Endothelial cell of umbilical vein (primary cell): Measurements from ENCODE around the gene POLR1B. TPM values are rescaled to one million over a fixed set of nuclear protein-coding genes. Genes with fewer than 3 reads are reported as not detected.
A peak's percentile ranks its signal among the peaks of the same experiment; 100 is the strongest.

Experiments used
- BruUV-seq: library from RNA; stranded (reverse); fragments of 400-500 nt; replicated peaks from 2 replicates; lab custom pipeline; 2021; lab: Mats Ljungman, UMichigan
- CTCF ChIA-PET: fragments of 300-600, 350-600 bp; sonication (Branson Sonifier 250); formaldehyde crosslinking; loops from one replicate; lab custom pipeline; 2021; ENCODE audit warnings: antibody characterized with exemption, inconsistent platforms; lab: Charles Lee
- POLR2A ChIA-PET: fragments of 300-600, 350-600 bp; sonication (Branson Sonifier 250); formaldehyde crosslinking; loops from one replicate; lab custom pipeline; 2021; ENCODE audit warnings: antibody characterized with exemption, inconsistent platforms; lab: Charles Lee
- DNase-seq: peaks from one replicate; pipeline ENCODE4 v3.0.0-alpha.2; 2011; ENCODE audit warnings: low read depth, low spot score
- FAIRE-seq: peaks from 2 replicates; lab custom pipeline; 2011; peaks lifted over from hg19 to GRCh38; lab: Jason Lieb, UNC
- H2AFZ ChIP-seq: 2 replicates; pipeline ENCODE4 v1.6.0; 2012; ENCODE audit warnings: low read depth, low read length, control low read depth, inconsistent platforms
- H3K27ac ChIP-seq: 2 replicates; pipeline ENCODE4 v1.5.1; 2011; ENCODE audit warnings: low read depth, mild to moderate bottlenecking, control low read depth, low read length, moderate library complexity; ENCODE audit not compliant: insufficient read depth
- H3K27me3 ChIP-seq, 2 experiments: 2 replicates each; pipeline versions ENCODE4 v1.6.0 to v1.6.1; 2011; ENCODE audit warnings: low read length in 2 of 2, mixed read lengths in 1 of 2; ENCODE audit not compliant: control insufficient read depth in 2 of 2, insufficient read depth in 2 of 2
- H3K36me3 ChIP-seq, 2 experiments: 2 replicates in 1 of 2; 3 replicates in 1 of 2; pipeline ENCODE4 v1.5.1; 2011; ENCODE audit warnings: low read length in 2 of 2, mild to moderate bottlenecking in 1 of 2, moderate library complexity in 1 of 2; ENCODE audit not compliant: control insufficient read depth in 2 of 2, insufficient read depth in 2 of 2; ENCODE audit errors: extremely low read depth in 1 of 2
- H3K4me1 ChIP-seq: 3 replicates; pipeline ENCODE4 v1.5.1; 2011; ENCODE audit warnings: mild to moderate bottlenecking, low read length; ENCODE audit not compliant: control insufficient read depth, insufficient read depth; ENCODE audit errors: extremely low read depth
- H3K4me2 ChIP-seq: 2 replicates; pipeline ENCODE4 v1.6.1; 2011; ENCODE audit warnings: low read length, control low read depth, mixed read lengths; ENCODE audit not compliant: insufficient read depth
- H3K4me3 ChIP-seq, 3 experiments: fragments of 200-600 bp in 1 of 3; sonication (generic), shearing (Covaris generic) in 1 of 3; replicated peaks in 1 of 3; 2 replicates each; pipeline ENCODE4 v1.5.1; 2011 to 2016; ENCODE audit warnings: control low read depth in 3 of 3, low read length in 3 of 3, mild to moderate bottlenecking in 2 of 3, inconsistent platforms in 1 of 3, low read depth in 1 of 3, moderate library complexity in 1 of 3; ENCODE audit not compliant: insufficient read depth in 1 of 3
- H3K79me2 ChIP-seq: 2 replicates; pipeline ENCODE4 v1.6.0; 2012; ENCODE audit warnings: low read length, inconsistent platforms; ENCODE audit not compliant: control insufficient read depth, insufficient read depth
- H3K9ac ChIP-seq: replicated peaks from 2 replicates; pipeline ENCODE3; 2011; ENCODE audit warnings: low read length, control low read depth; ENCODE audit not compliant: insufficient read depth; ENCODE audit errors: extremely low read depth
- H3K9me1 ChIP-seq: replicated peaks from 3 replicates; pipeline ENCODE4 v1.6.0; 2011; ENCODE audit warnings: mild to moderate bottlenecking, low read length; ENCODE audit not compliant: control insufficient read depth, insufficient read depth; ENCODE audit errors: extremely low read depth
- H3K9me3 ChIP-seq: replicated peaks from 2 replicates; pipeline ENCODE4 v1.5.1; 2012; ENCODE audit warnings: low read length, inconsistent platforms; ENCODE audit not compliant: control insufficient read depth, insufficient read depth
- H4K20me1 ChIP-seq: replicated peaks from 2 replicates; pipeline ENCODE3; 2011; ENCODE audit warnings: mild to moderate bottlenecking, low read length; ENCODE audit not compliant: control insufficient read depth, insufficient read depth; ENCODE audit errors: extremely low read depth
- FOS ChIP-seq: IDR thresholded peaks from 2 replicates; pipeline ENCODE4 v1.6.1; 2011; ENCODE audit warnings: mild to moderate bottlenecking, low read length, moderate library complexity, borderline replicate concordance; ENCODE audit not compliant: insufficient read depth
- GATA2 ChIP-seq: IDR thresholded peaks from 2 replicates; pipeline ENCODE4 v1.7.0; 2011; ENCODE audit warnings: low read depth, mild to moderate bottlenecking, moderate library complexity, mixed read lengths, low read length; ENCODE audit not compliant: insufficient read length, insufficient read depth
- JUN ChIP-seq: IDR thresholded peaks from 2 replicates; pipeline ENCODE4 v1.6.1; 2011; ENCODE audit warnings: borderline replicate concordance, low read depth; ENCODE audit not compliant: insufficient read length, insufficient read depth
- MYC ChIP-seq: IDR thresholded peaks from one replicate; pipeline ENCODE4 v1.6.1; 2011; ENCODE audit warnings: mild to moderate bottlenecking, low read depth, low read length
- POLR2AphosphoS5 ChIP-seq: IDR thresholded peaks from 2 replicates; pipeline ENCODE4 v1.6.1; 2012; ENCODE audit warnings: low read depth, mild to moderate bottlenecking, control low read depth, low read length, moderate library complexity; ENCODE audit not compliant: insufficient read depth
- dilution Hi-C: fragments of 300-500 bp; cut with MboI; formaldehyde crosslinking; loops from one replicate; pipeline ENCODE4 v1.15.0; 2019; ENCODE audit warnings: low sequenced_read_pairs; ENCODE audit not compliant: extremely low pct_ligation_motif_present
- intact Hi-C: fragments of 100-400 bp; cut with micrococcal nuclease; formaldehyde crosslinking; loops from one replicate; pipeline ENCODE4 v1.10.0; 2022
- polyA plus RNA-seq, 4 experiments: library from polyadenylated mRNA; depleted of rRNA in 3 of 4; stranded (reverse) in 3 of 4; unstranded in 1 of 4; fragments of >200 nt; gene quantifications; 2 replicates each; pipeline versions ENCODE4 v1.2.1 to v1.2.3, GENCODE V29; 2011 to 2012; ENCODE audit warnings: missing spikeins in 1 of 4
- total RNA-seq: library from RNA; stranded (reverse); gene quantifications from 2 replicates; pipeline ENCODE4 v1.2.3, GENCODE V29; 2021
- TF ChIP-seq, protein P1 (sequence below), 2 donors: IDR thresholded peaks; 1 replicate in 1 of 2; 2 replicates in 1 of 2; pipeline ENCODE4 v1.5.1; 2011; ENCODE audit warnings: low read length in 2 of 2, mild to moderate bottlenecking in 2 of 2, moderate library complexity in 2 of 2, control low read depth in 1 of 2, inconsistent platforms in 1 of 2, low read depth in 1 of 2; ENCODE audit not compliant: insufficient read depth in 1 of 2; ENCODE audit errors: extremely low read depth in 1 of 2
- TF ChIP-seq, protein P2 (sequence below): IDR thresholded peaks from 2 replicates; pipeline ENCODE4 v1.6.1; 2011; ENCODE audit not compliant: insufficient read depth, insufficient read length

Gene POLR1B
- total and polyA plus RNA-seq, 2 donors (not counting 3 experiments of a cell fraction or from before 2014, with no cell fraction given), result 12.2 to 28.9 TPM

DNA sequence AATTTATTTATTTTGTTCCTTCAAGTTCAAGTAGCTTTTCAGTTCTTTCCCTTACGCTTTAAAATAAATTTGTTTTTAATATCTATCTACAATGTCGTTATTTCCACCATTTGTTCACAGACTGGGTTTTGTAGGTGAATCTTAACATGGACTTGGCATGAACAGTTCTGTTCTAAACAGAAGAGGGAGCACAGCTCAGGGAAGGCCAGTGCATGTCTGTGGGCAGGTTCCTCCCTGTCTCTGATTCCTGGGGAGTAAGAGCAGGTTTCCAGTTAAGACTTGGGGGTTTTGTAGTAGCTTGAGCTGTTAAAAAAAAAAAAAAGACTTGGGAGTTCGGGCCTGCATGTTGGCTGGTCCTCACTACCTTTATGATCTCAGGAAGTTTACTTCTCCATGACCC lies 49.2 kb upstream of the POLR1B start:
- no peak overlapping the region for H2AFZ ChIP-seq
- no peaks in the 10 kb centered on the region for H3K9me3 ChIP-seq
- TF ChIP-seq FOS, result no peak
- TF ChIP-seq, protein P1, sequence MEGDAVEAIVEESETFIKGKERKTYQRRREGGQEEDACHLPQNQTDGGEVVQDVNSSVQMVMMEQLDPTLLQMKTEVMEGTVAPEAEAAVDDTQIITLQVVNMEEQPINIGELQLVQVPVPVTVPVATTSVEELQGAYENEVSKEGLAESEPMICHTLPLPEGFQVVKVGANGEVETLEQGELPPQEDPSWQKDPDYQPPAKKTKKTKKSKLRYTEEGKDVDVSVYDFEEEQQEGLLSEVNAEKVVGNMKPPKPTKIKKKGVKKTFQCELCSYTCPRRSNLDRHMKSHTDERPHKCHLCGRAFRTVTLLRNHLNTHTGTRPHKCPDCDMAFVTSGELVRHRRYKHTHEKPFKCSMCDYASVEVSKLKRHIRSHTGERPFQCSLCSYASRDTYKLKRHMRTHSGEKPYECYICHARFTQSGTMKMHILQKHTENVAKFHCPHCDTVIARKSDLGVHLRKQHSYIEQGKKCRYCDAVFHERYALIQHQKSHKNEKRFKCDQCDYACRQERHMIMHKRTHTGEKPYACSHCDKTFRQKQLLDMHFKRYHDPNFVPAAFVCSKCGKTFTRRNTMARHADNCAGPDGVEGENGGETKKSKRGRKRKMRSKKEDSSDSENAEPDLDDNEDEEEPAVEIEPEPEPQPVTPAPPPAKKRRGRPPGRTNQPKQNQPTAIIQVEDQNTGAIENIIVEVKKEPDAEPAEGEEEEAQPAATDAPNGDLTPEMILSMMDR (IDR thresholded peaks at IDR 0.05; ENCODE audit: extremely low read depth in 1 of 2, insufficient read depth in 1 of 2, low read depth in 1 of 2, low read length in 2 of 2), result peak in 1 of 2 donors; percentile 5
- dilution Hi-C loops, result no loop called here
- peaks cover 2% of the 10 kb centered on the region for H4K20me1 ChIP-seq
- intact Hi-C loops, result no loop called here
- no peak overlapping the region for H3K27ac ChIP-seq
- CTCF ChIA-PET, result interaction anchor here (1.7 to 3.6 kb wide), 4 partner anchors 8 to 372 kb away, joined by 7 to 25 read pairs (median 12); no protein-coding TSS in a partner anchor
- no peaks in the 10 kb centered on the region for H3K27me3 ChIP-seq
- no TSS peak for BruUV-seq
- peaks cover 2 to 4% of the 10 kb centered on the region in 2 experiments for H3K36me3 ChIP-seq
- DNase-seq (no peak), FAIRE-seq (no peak)
- H3K79me2 ChIP-seq, result peaks cover 19% of the 10 kb centered on the region
- peaks cover 22% of the 10 kb centered on the region for H3K4me1 ChIP-seq
- H3K9me1 ChIP-seq, result no peaks in the 10 kb centered on the region
- no peak overlapping the region for H3K9ac ChIP-seq
- POLR2A ChIA-PET, result no interaction called here
- H3K4me3 ChIP-seq, result no peak overlapping the region
- no peak overlapping the region for H3K4me2 ChIP-seq

DNA sequence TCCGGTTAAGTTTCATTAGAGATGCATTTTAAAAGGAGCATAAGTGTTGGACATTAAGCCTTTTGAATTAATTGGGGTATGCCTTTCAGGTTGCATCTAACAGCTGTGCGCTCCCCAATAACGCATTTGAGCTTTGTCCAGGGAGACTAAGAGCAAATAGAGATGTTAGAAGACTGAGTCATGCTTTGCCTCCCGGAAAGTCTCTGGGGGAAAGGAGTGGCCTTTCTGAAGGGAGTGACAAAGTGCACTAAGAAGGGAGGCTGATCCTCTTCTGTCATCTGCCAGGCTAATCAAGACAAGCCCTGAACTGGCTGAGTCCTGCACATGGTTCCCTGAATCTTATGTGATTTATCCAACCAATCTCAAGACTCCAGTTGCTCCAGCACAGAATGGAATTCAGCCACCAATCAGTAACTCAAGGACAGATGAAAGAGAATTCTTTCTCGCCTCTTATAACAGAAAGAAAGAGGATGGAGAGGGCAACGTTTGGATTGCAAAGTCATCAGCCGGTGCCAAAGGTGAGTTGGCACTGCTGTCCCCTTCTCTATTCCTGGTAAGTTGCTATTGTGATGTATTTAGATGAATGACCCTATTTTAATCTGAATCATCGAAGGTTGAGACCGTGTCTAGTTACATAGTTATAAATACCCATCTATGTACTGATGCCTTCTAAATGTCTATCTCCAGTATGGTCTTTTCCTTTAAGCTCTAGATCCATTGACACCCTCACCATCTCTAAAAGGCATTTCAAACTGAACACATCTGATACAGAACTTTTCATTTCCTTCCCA lies 48.2 kb upstream of the POLR1B start:
- TF ChIP-seq, protein P2, sequence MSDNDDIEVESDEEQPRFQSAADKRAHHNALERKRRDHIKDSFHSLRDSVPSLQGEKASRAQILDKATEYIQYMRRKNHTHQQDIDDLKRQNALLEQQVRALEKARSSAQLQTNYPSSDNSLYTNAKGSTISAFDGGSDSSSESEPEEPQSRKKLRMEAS, result no peak
- TF ChIP-seq GATA2 (no peak), MYC (no peak), POLR2AphosphoS5 (no peak), FOS (peak; percentile 54), JUN (no peak)
- TF ChIP-seq, protein P1 (IDR thresholded peaks at IDR 0.05; ENCODE audit: extremely low read depth in 1 of 2, insufficient read depth in 1 of 2, low read depth in 1 of 2, low read length in 2 of 2), result no peak

More for the DNA sequence above, 48.2 kb upstream of the POLR1B start:
- H2AFZ ChIP-seq, result no peak overlapping the region
- peaks cover 2% of the 10 kb centered on the region for H4K20me1 ChIP-seq
- no peaks in the 10 kb centered on the region for H3K27me3 ChIP-seq
- H3K9me3 ChIP-seq, result no peaks in the 10 kb centered on the region
- peak overlapping the region; percentile 23 for H3K4me2 ChIP-seq
- intact Hi-C loops, result no loop called here
- H3K9me1 ChIP-seq, result no peaks in the 10 kb centered on the region
- H3K9ac ChIP-seq, result no peak overlapping the region
- DNase-seq (peak; percentile 28), FAIRE-seq (peak; percentile 26)
- ChIA-PET POLR2A (no interaction called here), CTCF (interaction anchor here (1.7 to 3.6 kb wide), 3 partner anchors 10 to 373 kb away, joined by 7 to 25 read pairs (median 16); no protein-coding TSS in a partner anchor)
- no peak overlapping the region for H3K4me3 ChIP-seq
- H3K4me1 ChIP-seq, result peaks cover 19% of the 10 kb centered on the region
- H3K79me2 ChIP-seq, result peaks cover 16% of the 10 kb centered on the region
- dilution Hi-C loops, result no loop called here
- BruUV-seq, result no TSS peak
- H3K36me3 ChIP-seq, result peaks cover 2 to 4% of the 10 kb centered on the region in 2 experiments
- no peak overlapping the region for H3K27ac ChIP-seq
